ENCODE results near the gene AQP1. TPM values are rescaled to one million over a fixed set of nuclear protein-coding genes. Genes with fewer than 3 reads are reported as not detected.

The AQP1 gene
- total RNA-seq, 1 donor from 2014 or later = 1,132 TPM

- Histone ChIP-seq H3K4me3 (no peak overlapping the region), H3K9me3 (no peaks in the 10 kb centered on the region), H3K27me3 (no peaks in the 10 kb centered on the region), H3K36me3 (peaks cover 15% of the 10 kb centered on the region), H3K27ac (no peak overlapping the region), H3K4me1 (peaks cover 3% of the 10 kb centered on the region)
- DNase-seq (peak; percentile 27), ATAC-seq (no peak)
- no peak for TF ChIP-seq CTCF (IDR thresholded peaks at IDR 0.05)
- intact Hi-C loops (cut with DNase I) = no loop called here
Measured at GRCh38 chr7:30929686-30930085, 18.0 kb downstream of the AQP1 start.

GRCh38 chr7:30930621-30931020 lies 19.0 kb downstream of the AQP1 start:
- intact Hi-C loops (cut with DNase I) = no loop called here

GRCh38 chr7:30931161-30931928 lies 19.7 kb downstream of the AQP1 start:
- intact Hi-C loops (cut with DNase I) = no loop called here
- no peaks in the 10 kb centered on the region for H3K27me3 ChIP-seq
- H3K9me3 ChIP-seq = no peaks in the 10 kb centered on the region
- peaks cover 3% of the 10 kb centered on the region for H3K4me1 ChIP-seq
- no peak for TF ChIP-seq CTCF (IDR thresholded peaks at IDR 0.05)
- H3K36me3 ChIP-seq = no peaks in the 10 kb centered on the region
- ATAC-seq (no peak), DNase-seq (peak; percentile 60)
- H3K4me3 ChIP-seq = no peak overlapping the region
- no peak overlapping the region for H3K27ac ChIP-seq

More at GRCh38 chr7:30930621-30931020, 19.0 kb downstream of the AQP1 start:
- H3K4me3 ChIP-seq = no peak overlapping the region
- TF ChIP-seq CTCF (IDR thresholded peaks at IDR 0.05) = no peak
- H3K9me3 ChIP-seq = no peaks in the 10 kb centered on the region
- H3K4me1 ChIP-seq = peaks cover 3% of the 10 kb centered on the region
- peaks cover 6% of the 10 kb centered on the region for H3K36me3 ChIP-seq
- H3K27ac ChIP-seq = no peak overlapping the region
- H3K27me3 ChIP-seq = no peaks in the 10 kb centered on the region
- ATAC-seq (no peak), DNase-seq (peak; percentile 40)

GRCh38 chr7:30931929-30932540 lies 20.4 kb downstream of the AQP1 start:
- Histone ChIP-seq H3K9me3 (no peaks in the 10 kb centered on the region), H3K4me3 (no peak overlapping the region), H3K4me1 (peaks cover 3% of the 10 kb centered on the region), H3K27me3 (no peaks in the 10 kb centered on the region), H3K27ac (no peak overlapping the region), H3K36me3 (no peaks in the 10 kb centered on the region)
- peak; percentile 37 for DNase-seq
- intact Hi-C loops (cut with DNase I) = no loop called here
- TF ChIP-seq CTCF (IDR thresholded peaks at IDR 0.05) = no peak
- no peak for ATAC-seq

GRCh38 chr7:30932562-30932961 lies 20.9 kb downstream of the AQP1 start:
- Histone ChIP-seq H3K4me1 (peaks cover 3% of the 10 kb centered on the region), H3K27ac (no peak overlapping the region), H3K9me3 (no peaks in the 10 kb centered on the region), H3K27me3 (no peaks in the 10 kb centered on the region), H3K4me3 (no peak overlapping the region), H3K36me3 (no peaks in the 10 kb centered on the region)
- TF ChIP-seq CTCF (IDR thresholded peaks at IDR 0.05) = no peak
- intact Hi-C loops (cut with DNase I) = no loop called here
- ATAC-seq = no peak
- no peak for DNase-seq

Measured in upper lobe of right lung (tissue), 1 donor.